Measurements from ENCODE around the gene FAM227A. TPM values are rescaled to one million over a fixed set of nuclear protein-coding genes. Genes with fewer than 3 reads are reported as not detected.
A peak's percentile ranks its signal among the peaks of the same experiment; 100 is the strongest.

FAM227A gene
- total and polyA plus RNA-seq, 2 of the 4 experiments (the other 2 are of a cell fraction): 1.3 to 1.4 TPM

DNA sequence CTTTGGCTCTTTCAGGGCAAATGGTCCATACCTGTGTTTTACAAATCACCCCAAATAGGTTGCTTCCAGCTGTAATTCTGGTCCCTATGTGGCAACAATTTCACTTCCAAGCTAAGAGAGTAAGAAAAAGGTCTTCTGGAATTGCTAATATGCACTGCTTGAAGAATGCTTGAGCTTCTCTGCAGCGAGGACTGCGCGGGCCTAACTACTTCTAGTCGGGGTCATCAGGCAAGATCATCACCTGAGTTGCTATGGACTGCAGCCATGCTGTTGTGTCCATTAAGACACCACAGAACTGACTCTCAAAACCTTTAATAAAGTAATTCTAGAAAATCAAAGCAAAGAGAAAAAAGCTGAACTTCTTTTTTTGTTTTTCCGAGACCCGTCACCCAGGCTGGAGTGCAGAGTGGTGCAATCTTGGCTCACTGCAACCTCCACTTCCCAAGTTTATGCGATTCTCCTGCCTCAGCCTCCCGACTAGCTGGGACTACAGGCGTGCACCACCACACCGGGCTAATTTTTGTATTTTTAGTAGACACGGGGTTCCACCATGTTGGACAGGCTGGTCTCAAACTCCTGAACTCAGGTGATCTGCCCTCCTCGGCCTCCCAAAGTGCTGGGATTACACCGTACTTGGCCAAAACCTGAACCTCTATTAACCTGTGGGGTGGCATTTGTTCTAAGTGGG, 42.4 kb upstream of the FAM227A start:
- peaks cover 17% of the 10 kb centered on the region; the same call in 1 of the 2 replicates for H4K20me1 ChIP-seq (ENCODE audit: insufficient read depth, low read length)
- H2BK5ac ChIP-seq (ENCODE audit: low read depth, low read length, poor library complexity, severe bottlenecking): no peak overlapping the region
- peak overlapping the region; percentile 73; the same call in 1 of the 2 replicates for H3K23ac ChIP-seq (ENCODE audit: low read depth, low read length)
- H2BK15ac ChIP-seq (ENCODE audit: low read depth, low read length): no peak overlapping the region
- in situ Hi-C loops (cut with MboI; ENCODE audit: low sequenced_read_pairs) (no loop called here), intact Hi-C loops (cut with micrococcal nuclease) (no loop called here), dilution Hi-C loops (cut with HindIII; ENCODE audit: low sequenced_read_pairs, unreplicated experiment) (no loop called here)
- no peak overlapping the region for H4K8ac ChIP-seq (ENCODE audit: low read depth in 2 of 2, low read length in 2 of 2)
- no peak overlapping the region for H3K18ac ChIP-seq (ENCODE audit: low read depth, low read length)
- ATAC-seq (ENCODE audit: low read depth): no peak
- no peak overlapping the region for H4K5ac ChIP-seq (ENCODE audit: low read depth, low read length)
- H3K27ac ChIP-seq (ENCODE audit: insufficient read depth, low read length): no peak overlapping the region
- H3K9me1 ChIP-seq (ENCODE audit: insufficient read depth, low read length): peaks cover 17% of the 10 kb centered on the region
- H3K9me3 ChIP-seq (ENCODE audit: control insufficient read depth, insufficient read depth, low read length): no peaks in the 10 kb centered on the region
- TF ChIP-seq SMC3 (IDR thresholded peaks at IDR 0.05; ENCODE audit: low read depth, low read length): no peak
- no peak for TF ChIP-seq RFX5 (IDR thresholded peaks at IDR 0.05; ENCODE audit: low read depth, low read length)
- TF ChIP-seq RCOR1 (IDR thresholded peaks at IDR 0.05; ENCODE audit: insufficient replicate concordance, low read length): no peak
- no peak for TF ChIP-seq CHD1 (IDR thresholded peaks at IDR 0.05; ENCODE audit: low read depth, low read length)
- no peak for TF ChIP-seq MAFK (IDR thresholded peaks at IDR 0.05; ENCODE audit: low read depth, low read length)
- no peak for TF ChIP-seq NFE2L2 (IDR thresholded peaks at IDR 0.05; ENCODE audit: low read depth, low read length)
- TF ChIP-seq MXI1 (IDR thresholded peaks at IDR 0.05; ENCODE audit: borderline replicate concordance, low read depth, low read length): no peak
- no peak for TF ChIP-seq MAZ (IDR thresholded peaks at IDR 0.05; ENCODE audit: borderline replicate concordance, low read depth, low read length)
- TF ChIP-seq BHLHE40 (IDR thresholded peaks at IDR 0.05; ENCODE audit: low read depth, low read length): no peak
- no peak for TF ChIP-seq RAD21 (IDR thresholded peaks at IDR 0.05; ENCODE audit: low read length)
- no peak overlapping the region for H2AK9ac ChIP-seq (replicated peaks; ENCODE audit: low read depth, low read length, poor library complexity)
- no peak overlapping the region for H2AK5ac ChIP-seq (ENCODE audit: low read depth, low read length)
- BruUV-seq (replicated peaks): no TSS peak
- no peak overlapping the region for H4K91ac ChIP-seq (ENCODE audit: insufficient read depth, low read depth, low read length)
- H3K4ac ChIP-seq (ENCODE audit: low read depth, low read length): no peak overlapping the region
- H2BK120ac ChIP-seq (ENCODE audit: low read depth, low read length): no peak overlapping the region
- H3K79me1 ChIP-seq (ENCODE audit: low read depth in 1 of 2, low read length in 2 of 2): peaks cover 25 to 59% of the 10 kb centered on the region in 2 experiments
- H2AFZ ChIP-seq (replicated peaks; ENCODE audit: low read length, poor library complexity): no peak overlapping the region
- 80% methylated on average over 2 of the region's 13 CpGs; no CpG with 5 or more reads in 1 of the 2 experiments for WGBS, 2 experiments (ENCODE audit: extremely low coverage in 2 of 2, insufficient read length in 1 of 2)
- H3K4me2 ChIP-seq (ENCODE audit: low read depth, low read length): peak overlapping the region; percentile 100
- no peaks in the 10 kb centered on the region for H3K27me3 ChIP-seq (ENCODE audit: control insufficient read depth, insufficient read depth, low read length)
- H3K9ac ChIP-seq (ENCODE audit: low read depth, low read length): no peak overlapping the region
- H3K56ac ChIP-seq (ENCODE audit: extremely low read depth, insufficient read depth, low read length): no peak overlapping the region
- peak overlapping the region; percentile 96; the same call in 1 of the 2 replicates for H3K4me3 ChIP-seq (ENCODE audit: insufficient read depth, low read depth, low read length)
- ChIA-PET CTCF (no interaction called here), POLR2A (ENCODE audit: unreplicated experiment) (no interaction called here)
- H3K14ac ChIP-seq (replicated peaks; ENCODE audit: low read depth, low read length): no peak overlapping the region
- peaks cover 6% of the 10 kb centered on the region; the same call in 1 of the 2 replicates for H3K36me3 ChIP-seq (ENCODE audit: control insufficient read depth, insufficient read depth, low read length)
- H2BK20ac ChIP-seq (ENCODE audit: low read depth, low read length): no peak overlapping the region
- H3K4me1 ChIP-seq (ENCODE audit: control insufficient read depth, insufficient read depth, low read length): peaks cover 11% of the 10 kb centered on the region
- no peak for DNase-seq

Data from IMR-90 (cell line).